ENCODE results near the gene MC5R. TPM values are rescaled to one million over a fixed set of nuclear protein-coding genes. Genes with fewer than 3 reads are reported as not detected.

Gene MC5R
- polyA plus RNA-seq, 1 of the 3 experiments (the other 2 are of a cell fraction): not detected

DNA sequence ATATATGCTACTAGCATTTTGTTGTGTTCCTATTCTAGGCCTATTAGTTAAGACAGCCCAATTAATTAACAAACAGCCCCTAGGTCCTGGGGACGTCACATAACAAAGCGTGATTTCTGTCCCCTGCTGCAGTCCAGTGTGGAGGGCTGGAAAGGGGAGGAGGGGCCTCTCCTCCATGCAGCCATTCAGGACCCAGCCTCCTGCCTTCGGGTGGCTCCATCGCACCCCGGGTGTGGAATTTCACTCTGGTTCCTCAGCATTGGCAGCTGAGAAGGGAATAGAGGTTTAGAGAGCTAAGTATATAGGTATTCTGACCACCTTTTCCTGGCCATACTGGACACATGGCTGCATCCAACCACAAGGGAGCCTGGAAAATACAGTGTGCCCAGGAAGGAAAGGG, 49.0 kb downstream of the MC5R start:
- Histone ChIP-seq H3K4me1 (ENCODE audit: control insufficient read depth in 1 of 2, insufficient read depth in 2 of 2, low read depth in 1 of 2, low read length in 1 of 2) (no peaks in the 10 kb centered on the region), H3K4me3 (ENCODE audit: low read depth in 2 of 2, low read length in 1 of 2) (no peak overlapping the region), H2AFZ (ENCODE audit: low read depth) (no peak overlapping the region), H3K27ac (ENCODE audit: low read depth in 2 of 2, low read length in 1 of 2) (no peak overlapping the region), H3K9me2 (no peaks in the 10 kb centered on the region), H3K9ac (no peak overlapping the region), H3K4me2 (no peak overlapping the region), H4K20me1 (ENCODE audit: insufficient read depth) (no peaks in the 10 kb centered on the region), H3K27me3 (ENCODE audit: insufficient read depth) (peaks cover 45% of the 10 kb centered on the region), H3K79me2 (ENCODE audit: insufficient read depth) (no peaks in the 10 kb centered on the region), H3K36me3 (replicated peaks in 1 of 2; ENCODE audit: control insufficient read depth in 1 of 2, insufficient read depth in 2 of 2, low read length in 1 of 2) (no peaks in the 10 kb centered on the region), H3K9me3 (no peaks in the 10 kb centered on the region), H3F3A (replicated peaks; ENCODE audit: insufficient read depth) (no peaks in the 10 kb centered on the region)
- no peak for TF ChIP-seq YY1 (IDR thresholded peaks at IDR 0.05; ENCODE audit: low read depth)
- TF ChIP-seq NFIC (IDR thresholded peaks at IDR 0.05; ENCODE audit: borderline replicate concordance): no peak
- TF ChIP-seq, protein P1, sequence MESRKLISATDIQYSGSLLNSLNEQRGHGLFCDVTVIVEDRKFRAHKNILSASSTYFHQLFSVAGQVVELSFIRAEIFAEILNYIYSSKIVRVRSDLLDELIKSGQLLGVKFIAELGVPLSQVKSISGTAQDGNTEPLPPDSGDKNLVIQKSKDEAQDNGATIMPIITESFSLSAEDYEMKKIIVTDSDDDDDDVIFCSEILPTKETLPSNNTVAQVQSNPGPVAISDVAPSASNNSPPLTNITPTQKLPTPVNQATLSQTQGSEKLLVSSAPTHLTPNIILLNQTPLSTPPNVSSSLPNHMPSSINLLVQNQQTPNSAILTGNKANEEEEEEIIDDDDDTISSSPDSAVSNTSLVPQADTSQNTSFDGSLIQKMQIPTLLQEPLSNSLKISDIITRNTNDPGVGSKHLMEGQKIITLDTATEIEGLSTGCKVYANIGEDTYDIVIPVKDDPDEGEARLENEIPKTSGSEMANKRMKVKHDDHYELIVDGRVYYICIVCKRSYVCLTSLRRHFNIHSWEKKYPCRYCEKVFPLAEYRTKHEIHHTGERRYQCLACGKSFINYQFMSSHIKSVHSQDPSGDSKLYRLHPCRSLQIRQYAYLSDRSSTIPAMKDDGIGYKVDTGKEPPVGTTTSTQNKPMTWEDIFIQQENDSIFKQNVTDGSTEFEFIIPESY (IDR thresholded peaks at IDR 0.05; ENCODE audit: borderline replicate concordance, low read depth): no peak
- TF ChIP-seq GATA2 (CRISPR knock-in tag; IDR thresholded peaks at IDR 0.05): no peak
- TF ChIP-seq, protein P2, sequence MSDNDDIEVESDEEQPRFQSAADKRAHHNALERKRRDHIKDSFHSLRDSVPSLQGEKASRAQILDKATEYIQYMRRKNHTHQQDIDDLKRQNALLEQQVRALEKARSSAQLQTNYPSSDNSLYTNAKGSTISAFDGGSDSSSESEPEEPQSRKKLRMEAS (IDR thresholded peaks at IDR 0.05; ENCODE audit: low read depth): no peak
- TF ChIP-seq RCOR1 (IDR thresholded peaks at IDR 0.05; ENCODE audit: low read length): no peak
- no peak for TF ChIP-seq REST (IDR thresholded peaks at IDR 0.05; ENCODE audit: low read depth, low read length)
- no peak for TF ChIP-seq POLR2AphosphoS5 (IDR thresholded peaks at IDR 0.05; ENCODE audit: low read depth, low read length)
- TF ChIP-seq, protein P3, sequence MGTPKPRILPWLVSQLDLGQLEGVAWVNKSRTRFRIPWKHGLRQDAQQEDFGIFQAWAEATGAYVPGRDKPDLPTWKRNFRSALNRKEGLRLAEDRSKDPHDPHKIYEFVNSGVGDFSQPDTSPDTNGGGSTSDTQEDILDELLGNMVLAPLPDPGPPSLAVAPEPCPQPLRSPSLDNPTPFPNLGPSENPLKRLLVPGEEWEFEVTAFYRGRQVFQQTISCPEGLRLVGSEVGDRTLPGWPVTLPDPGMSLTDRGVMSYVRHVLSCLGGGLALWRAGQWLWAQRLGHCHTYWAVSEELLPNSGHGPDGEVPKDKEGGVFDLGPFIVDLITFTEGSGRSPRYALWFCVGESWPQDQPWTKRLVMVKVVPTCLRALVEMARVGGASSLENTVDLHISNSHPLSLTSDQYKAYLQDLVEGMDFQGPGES (IDR thresholded peaks at IDR 0.05; ENCODE audit: low read depth, low read length): no peak
- TF ChIP-seq FOSL2 (IDR thresholded peaks at IDR 0.05; ENCODE audit: borderline replicate concordance, low read depth): no peak
- TF ChIP-seq GABPA (IDR thresholded peaks at IDR 0.05; ENCODE audit: low read depth): no peak
- TF ChIP-seq NRF1 (IDR thresholded peaks at IDR 0.05; ENCODE audit: low read depth, low read length): no peak
- TF ChIP-seq RXRA (IDR thresholded peaks at IDR 0.05; ENCODE audit: borderline replicate concordance, low read depth): no peak
- TF ChIP-seq MXI1 (IDR thresholded peaks at IDR 0.05; ENCODE audit: low read depth, low read length): no peak
- no peak for TF ChIP-seq PBX3 (IDR thresholded peaks at IDR 0.05)
- TF ChIP-seq, protein P4, sequence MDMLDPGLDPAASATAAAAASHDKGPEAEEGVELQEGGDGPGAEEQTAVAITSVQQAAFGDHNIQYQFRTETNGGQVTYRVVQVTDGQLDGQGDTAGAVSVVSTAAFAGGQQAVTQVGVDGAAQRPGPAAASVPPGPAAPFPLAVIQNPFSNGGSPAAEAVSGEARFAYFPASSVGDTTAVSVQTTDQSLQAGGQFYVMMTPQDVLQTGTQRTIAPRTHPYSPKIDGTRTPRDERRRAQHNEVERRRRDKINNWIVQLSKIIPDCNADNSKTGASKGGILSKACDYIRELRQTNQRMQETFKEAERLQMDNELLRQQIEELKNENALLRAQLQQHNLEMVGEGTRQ (IDR thresholded peaks at IDR 0.05; ENCODE audit: borderline replicate concordance, low read depth, low read length): no peak
- ChIA-PET POLR2A (no interaction called here), CTCF (interaction anchor here (1.0 kb wide), 1 partner anchor 13 kb away, joined by 3 read pairs; no protein-coding TSS in a partner anchor)
- no peak for DNase-seq
- 5% methylated on average over 5 of the region's 5 CpGs for WGBS (ENCODE audit: low lambda C conversion rate)
